ENCODE measurements around the gene CCDC160. TPM values are rescaled to one million over a fixed set of nuclear protein-coding genes. Genes with fewer than 3 reads are reported as not detected.

Gene CCDC160
- 0.15 TPM in 1 of 2 replicates, not detected in the other for total RNA-seq

DNA sequence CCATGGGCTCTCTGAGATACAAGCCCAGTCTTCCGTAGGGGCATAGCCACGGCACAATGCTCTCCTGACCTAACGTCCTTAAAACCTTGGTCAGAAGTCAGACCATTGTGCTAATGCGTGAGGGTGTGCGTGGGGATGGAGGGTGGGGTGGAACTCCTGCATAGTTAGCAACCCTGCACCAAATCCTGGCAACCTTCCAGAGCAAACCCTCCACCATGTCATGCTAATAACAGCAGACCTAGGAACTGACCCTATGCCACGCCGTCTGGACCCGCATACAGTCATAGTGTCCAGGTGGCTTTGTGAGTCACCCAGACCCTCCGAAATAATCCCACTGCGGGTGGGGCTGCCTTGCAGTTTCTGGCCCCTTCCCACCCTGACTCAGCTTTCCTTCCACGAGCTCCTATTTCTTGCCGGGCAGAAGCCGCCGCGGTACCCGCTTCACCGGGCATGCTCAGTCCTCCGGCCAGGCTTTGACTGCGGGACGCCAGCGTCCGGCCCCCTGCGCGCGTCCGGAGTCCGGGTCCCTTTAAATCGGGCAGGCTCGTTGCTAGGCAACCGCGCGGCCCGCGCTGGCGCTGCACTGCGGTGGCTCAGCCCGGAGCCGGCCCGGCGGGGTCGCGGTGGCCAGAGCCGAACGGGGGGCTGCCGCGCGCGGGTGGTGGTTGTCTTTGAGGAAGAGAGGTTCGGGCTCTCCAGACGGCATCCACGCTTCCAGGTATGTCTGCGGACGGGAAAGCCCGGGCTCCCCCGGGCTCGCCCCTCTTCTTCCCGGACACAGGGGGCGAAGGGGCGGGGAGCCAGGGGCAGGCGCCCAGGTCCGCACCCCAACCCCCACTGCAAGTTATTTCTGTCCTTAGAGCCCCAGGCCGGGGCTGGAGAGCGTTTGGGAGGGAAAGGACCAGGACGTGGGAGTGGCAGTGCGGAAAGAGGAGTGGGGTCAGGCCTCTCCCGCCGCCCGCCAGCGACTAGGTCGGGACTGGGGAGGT, at the start of gene CCDC160:
Gene CCDC160, plus strand, starts transcription at position 557 of the 989 bp plus-strand sequence. CDS start 7,619 bp downstream, outside the sequence.

Other genes starting within 250 kb of the CCDC160 start
- gene PHF6, start 136.1 kb downstream of the CCDC160 start, total RNA-seq, result 20.2 and 31.0 TPM in 2 replicates
- 15.9 and 43.2 TPM in 2 replicates for gene HPRT1, start 223.0 kb downstream of the CCDC160 start, total RNA-seq